NT2/D1 (cell line): ENCODE measurements around the gene MED31.

Experiments
- DNase-seq: peaks from one replicate; pipeline ENCODE4 v3.0.0-alpha.2; 2011; ENCODE audit warnings: low read depth, low spot score
- H3K27me3 ChIP-seq: 2 replicates; pipeline ENCODE4 v1.6.0; 2011; ENCODE audit warnings: mild to moderate bottlenecking; ENCODE audit not compliant: insufficient read length, insufficient read depth
- H3K36me3 ChIP-seq: 2 replicates; pipeline ENCODE4 v1.6.1; 2011; ENCODE audit warnings: mild to moderate bottlenecking, low read length, mixed read lengths; ENCODE audit not compliant: insufficient read depth, insufficient read length
- H3K4me1 ChIP-seq: 2 replicates; pipeline ENCODE4 v1.5.1; 2011; ENCODE audit not compliant: insufficient read depth, insufficient read length
- H3K4me3 ChIP-seq: 2 replicates; pipeline ENCODE4 v1.5.1; 2011; ENCODE audit warnings: low read depth; ENCODE audit not compliant: insufficient read length
- H3K9ac ChIP-seq: 2 replicates; pipeline ENCODE4 v1.6.0; 2011; ENCODE audit warnings: low read depth; ENCODE audit not compliant: insufficient read length
- H3K9me3 ChIP-seq: 2 replicates; pipeline ENCODE4 v1.5.1; 2011; ENCODE audit warnings: mild to moderate bottlenecking, low read length; ENCODE audit not compliant: insufficient read depth
- SUZ12 ChIP-seq: IDR thresholded peaks from 2 replicates; pipeline ENCODE4 v1.6.1; 2011; ENCODE audit not compliant: insufficient read length, insufficient read depth; ENCODE audit errors: extremely low read depth
- YY1 ChIP-seq: IDR thresholded peaks from 2 replicates; pipeline ENCODE4 v1.6.1; 2011; ENCODE audit not compliant: insufficient read length, insufficient read depth
- ZNF274 ChIP-seq: IDR thresholded peaks from 2 replicates; pipeline ENCODE4 v1.6.1; 2011; ENCODE audit warnings: mild to moderate bottlenecking, low read depth, low read length

MED31 gene

DNA sequence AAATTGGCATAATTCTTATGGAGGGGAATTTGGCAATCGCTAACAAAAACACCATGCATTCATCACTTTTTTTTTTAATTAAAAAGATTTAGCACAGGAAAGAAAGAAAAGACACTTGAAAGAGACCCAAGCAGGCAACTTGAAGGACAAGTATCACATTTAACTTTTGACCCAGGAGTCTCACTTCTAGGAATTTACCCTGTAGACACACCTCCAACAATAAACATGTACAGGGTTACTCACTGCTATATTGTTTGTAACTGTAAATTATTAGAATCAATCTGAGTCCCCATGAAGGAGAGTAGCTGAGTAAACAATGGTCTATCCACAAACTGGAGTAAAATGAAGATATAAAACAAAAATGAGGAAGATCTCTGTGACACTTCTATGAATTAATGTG is 21.0 kb downstream of the MED31 start:
- Histone ChIP-seq H3K9me3 (no peaks in the 10 kb centered on the region), H3K36me3 (peaks cover 64% of the 10 kb centered on the region), H3K4me3 (no peak overlapping the region), H3K27me3 (no peaks in the 10 kb centered on the region), H3K9ac (no peak overlapping the region), H3K4me1 (no peaks in the 10 kb centered on the region)
- no peak for DNase-seq
- TF ChIP-seq YY1 = no peak
- TF ChIP-seq ZNF274 = no peak

DNA sequence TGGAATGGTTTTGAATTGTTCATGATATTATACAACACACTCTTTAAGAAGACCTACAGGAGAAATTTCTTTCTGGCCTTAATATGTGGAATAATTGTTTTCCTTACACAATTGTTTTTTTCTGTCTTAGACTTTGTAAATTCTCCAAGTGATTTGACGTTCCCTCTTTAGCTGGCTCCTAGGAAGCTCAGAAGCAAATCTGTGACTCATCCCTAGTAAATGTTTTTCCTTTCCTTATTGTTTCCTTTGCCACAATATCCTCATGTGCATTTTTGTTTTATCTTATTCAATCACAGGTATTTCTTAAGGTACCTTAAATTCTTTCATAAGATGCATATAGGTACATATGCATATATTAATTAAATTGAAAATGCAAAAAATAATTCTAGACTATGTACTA is 24.4 kb downstream of the MED31 start:
- peaks cover 60% of the 10 kb centered on the region for H3K36me3 ChIP-seq
- no peak overlapping the region for H3K4me3 ChIP-seq
- TF ChIP-seq SUZ12 (no peak), ZNF274 (no peak), YY1 (no peak)
- no peaks in the 10 kb centered on the region for H3K9me3 ChIP-seq
- no peaks in the 10 kb centered on the region for H3K4me1 ChIP-seq
- no peaks in the 10 kb centered on the region for H3K27me3 ChIP-seq
- no peak overlapping the region for H3K9ac ChIP-seq
- no peak for DNase-seq

DNA sequence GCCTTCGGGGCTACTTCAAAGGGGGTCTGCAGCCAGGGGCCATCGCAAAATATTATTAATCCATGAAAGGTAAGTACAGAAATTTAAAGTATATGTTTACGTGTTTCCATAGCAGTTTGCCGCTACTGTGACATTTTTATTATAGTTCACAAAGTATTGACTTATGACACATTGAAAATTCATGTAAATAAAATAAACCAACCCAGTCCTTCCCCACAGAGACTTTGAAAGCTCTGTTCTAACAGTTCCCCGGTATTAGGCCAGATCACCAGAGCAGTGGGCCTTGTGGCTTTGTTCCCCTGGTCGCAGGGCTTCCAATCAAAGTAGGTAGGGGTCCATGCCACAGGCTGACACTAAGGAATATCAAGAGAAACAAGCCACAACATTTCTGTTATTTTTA is 24.8 kb downstream of the MED31 start:
- no peak overlapping the region for H3K4me3 ChIP-seq
- TF ChIP-seq YY1 (no peak), SUZ12 (no peak), ZNF274 (no peak)
- H3K27me3 ChIP-seq = no peaks in the 10 kb centered on the region
- no peak overlapping the region for H3K9ac ChIP-seq
- DNase-seq = no peak
- no peaks in the 10 kb centered on the region for H3K9me3 ChIP-seq
- peaks cover 60% of the 10 kb centered on the region for H3K36me3 ChIP-seq
- H3K4me1 ChIP-seq = no peaks in the 10 kb centered on the region

DNA sequence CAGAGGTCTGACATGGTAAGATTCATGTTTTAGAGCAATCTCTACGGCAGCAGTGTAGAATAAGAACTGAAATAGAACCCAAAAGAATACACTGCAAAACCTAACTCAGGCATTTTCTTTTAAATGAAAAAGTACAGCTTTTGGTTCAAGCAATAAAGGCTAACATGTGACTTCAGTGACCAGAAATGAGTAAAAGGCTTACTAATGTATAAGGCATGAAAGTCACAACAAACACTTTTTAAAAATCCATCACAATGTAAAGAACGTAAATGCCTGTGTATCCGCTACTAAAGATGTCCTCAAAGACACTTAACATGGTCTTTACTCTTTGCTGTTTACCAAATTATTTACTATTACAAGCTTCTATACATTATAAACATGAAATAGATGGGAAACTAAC is 27.5 kb downstream of the MED31 start:
- peaks cover 72% of the 10 kb centered on the region for H3K36me3 ChIP-seq
- no peak overlapping the region for H3K4me3 ChIP-seq
- H3K9me3 ChIP-seq = no peaks in the 10 kb centered on the region
- TF ChIP-seq ZNF274 (no peak), YY1 (no peak), SUZ12 (no peak)
- DNase-seq = no peak
- no peaks in the 10 kb centered on the region for H3K4me1 ChIP-seq
- no peak overlapping the region for H3K9ac ChIP-seq
- no peaks in the 10 kb centered on the region for H3K27me3 ChIP-seq

DNA sequence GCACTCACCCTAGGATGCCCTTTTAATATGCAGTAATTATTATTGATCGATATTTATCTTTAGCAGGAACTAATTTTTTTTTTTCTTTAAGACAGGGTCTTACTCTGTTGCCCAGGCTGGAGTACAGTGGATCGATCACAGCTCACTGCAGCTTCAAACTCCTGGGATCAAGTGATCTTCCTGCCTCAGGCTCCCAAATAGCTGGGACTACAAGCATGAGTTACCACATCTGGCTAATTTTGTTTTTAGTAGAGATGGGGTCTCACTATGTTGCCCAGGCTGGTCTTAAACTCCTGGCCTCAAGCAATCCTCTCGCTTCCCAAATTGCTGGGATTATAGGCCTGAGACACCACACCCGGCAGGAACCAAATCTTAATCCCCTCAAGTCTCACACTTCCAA is 40.2 kb downstream of the MED31 start:
- no peak overlapping the region for H3K4me3 ChIP-seq
- H3K4me1 ChIP-seq = no peaks in the 10 kb centered on the region
- no peaks in the 10 kb centered on the region for H3K27me3 ChIP-seq
- H3K9me3 ChIP-seq = no peaks in the 10 kb centered on the region
- H3K9ac ChIP-seq = no peak overlapping the region
- DNase-seq = no peak
- TF ChIP-seq ZNF274 (no peak), YY1 (no peak), SUZ12 (no peak)
- H3K36me3 ChIP-seq = peaks cover 56% of the 10 kb centered on the region

DNA sequence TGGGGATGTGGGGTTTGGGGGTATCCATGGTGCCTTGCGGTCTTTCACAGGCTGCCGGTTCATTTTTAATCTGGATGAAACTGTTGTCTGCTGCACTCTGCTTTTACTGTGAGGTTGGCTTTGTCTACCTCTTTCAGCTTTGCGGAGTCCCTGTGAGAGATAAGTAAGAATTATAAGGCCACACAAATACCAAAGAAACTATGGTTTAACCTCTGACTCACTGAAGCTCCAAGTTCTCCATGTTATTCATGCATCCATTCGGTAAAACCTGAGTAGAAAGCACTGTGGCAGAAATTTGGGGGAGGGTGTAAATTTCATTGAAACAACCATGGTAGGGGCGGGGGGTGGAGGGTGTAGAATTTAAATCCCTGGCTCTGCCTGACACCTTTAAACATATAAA is 41.4 kb downstream of the MED31 start:
- H3K9ac ChIP-seq = no peak overlapping the region
- no peak overlapping the region for H3K4me3 ChIP-seq
- no peaks in the 10 kb centered on the region for H3K4me1 ChIP-seq
- DNase-seq = no peak
- H3K9me3 ChIP-seq = no peaks in the 10 kb centered on the region
- TF ChIP-seq YY1 (no peak), ZNF274 (no peak), SUZ12 (no peak)
- H3K27me3 ChIP-seq = no peaks in the 10 kb centered on the region
- peaks cover 64% of the 10 kb centered on the region for H3K36me3 ChIP-seq

DNA sequence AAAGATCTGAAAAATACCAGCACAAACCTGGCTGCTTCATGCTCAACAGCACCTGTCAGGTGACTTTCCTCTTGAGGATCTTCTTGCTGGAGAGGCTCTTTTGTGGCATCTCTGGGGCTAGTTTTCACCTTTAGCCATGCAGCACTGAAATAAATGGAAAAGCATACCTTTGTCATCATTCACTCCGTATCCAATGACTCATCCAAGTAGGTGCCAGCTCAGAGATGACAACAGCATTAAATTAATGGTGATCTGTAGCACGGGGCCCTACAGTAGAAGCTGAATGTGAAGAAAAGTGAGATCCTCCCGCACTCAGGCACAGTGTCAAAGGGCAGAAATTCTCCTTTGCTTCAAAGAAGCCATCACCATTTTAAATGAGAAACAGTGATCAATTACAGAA is 43.1 kb downstream of the MED31 start:
- H3K27me3 ChIP-seq = no peaks in the 10 kb centered on the region
- H3K9me3 ChIP-seq = no peaks in the 10 kb centered on the region
- TF ChIP-seq YY1 (no peak), SUZ12 (no peak), ZNF274 (no peak)
- no peaks in the 10 kb centered on the region for H3K4me1 ChIP-seq
- DNase-seq = no peak
- H3K4me3 ChIP-seq = no peak overlapping the region
- H3K9ac ChIP-seq = no peak overlapping the region
- H3K36me3 ChIP-seq = peaks cover 73% of the 10 kb centered on the region

DNA sequence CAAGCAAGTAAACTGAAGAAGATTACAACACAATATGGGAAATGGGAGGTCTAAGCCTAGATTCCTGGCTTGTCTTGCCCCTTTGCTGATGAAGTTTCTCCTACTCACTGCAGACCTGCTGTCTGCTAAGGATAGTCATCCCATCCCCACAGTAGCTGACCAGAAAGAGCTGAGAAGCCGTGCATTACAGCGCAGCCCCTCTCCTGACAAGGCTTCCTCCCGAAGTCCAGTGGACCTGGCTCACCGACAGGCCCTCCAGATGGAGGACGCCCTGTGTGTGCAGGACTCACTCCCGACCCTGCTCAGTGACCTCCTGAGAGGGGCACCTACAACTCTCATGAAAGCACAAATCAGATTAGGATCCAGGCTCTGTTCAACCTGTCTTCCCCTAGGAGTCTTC is 46.3 kb downstream of the MED31 start:
- Histone ChIP-seq H3K36me3 (peaks cover 74% of the 10 kb centered on the region), H3K4me3 (no peak overlapping the region), H3K9me3 (no peaks in the 10 kb centered on the region), H3K9ac (no peak overlapping the region), H3K4me1 (no peaks in the 10 kb centered on the region), H3K27me3 (no peaks in the 10 kb centered on the region)
- TF ChIP-seq YY1 (no peak), ZNF274 (no peak), SUZ12 (no peak)
- no peak for DNase-seq
